Smooth muscle cell (in vitro differentiated cells): ENCODE measurements around the gene GSTO2. TPM values are rescaled to one million over a fixed set of nuclear protein-coding genes. Genes with fewer than 3 reads are reported as not detected.

ENCODE experiments used
- DNase-seq: peaks from one replicate; lab custom pipeline; 2025; ENCODE audit not compliant: unreplicated experiment; lab: John Stamatoyannopoulos, UW
- H2AFZ ChIP-seq: fragments of 200-600 bp; sonication (generic); 2 replicates; pipeline ENCODE4 v1.6.0; 2016; ENCODE audit warnings: antibody characterized with exemption, low read depth, mild to moderate bottlenecking
- H3F3A ChIP-seq: fragments of 200-600 bp; sonication (generic); 2 replicates; pipeline ENCODE4 v1.6.0; 2017; ENCODE audit warnings: antibody characterized with exemption, low read depth
- H3K27ac ChIP-seq: fragments of 200-600 bp; sonication (generic); 2 replicates; pipeline ENCODE4 v1.5.1; 2016; ENCODE audit warnings: low read depth, mild to moderate bottlenecking
- H3K27me3 ChIP-seq: fragments of 200-600 bp; sonication (generic); 2 replicates; pipeline ENCODE4 v1.6.1; 2016; ENCODE audit warnings: low read depth, mild to moderate bottlenecking
- H3K36me3 ChIP-seq: fragments of 200-600 bp; sonication (generic); 2 replicates; pipeline ENCODE4 v1.5.1; 2016; ENCODE audit warnings: low read depth
- H3K4me1 ChIP-seq: fragments of 200-600 bp; sonication (generic); 2 replicates; pipeline ENCODE4 v1.5.1; 2016; ENCODE audit warnings: low read depth
- H3K4me2 ChIP-seq: fragments of 200-600 bp; sonication (generic); 2 replicates; pipeline ENCODE4 v1.6.0; 2016; ENCODE audit warnings: mild to moderate bottlenecking
- H3K4me3 ChIP-seq: fragments of 200-600 bp; sonication (generic); 2 replicates; pipeline ENCODE4 v1.5.1; 2016; ENCODE audit warnings: mild to moderate bottlenecking
- H3K79me2 ChIP-seq: fragments of 200-600 bp; sonication (generic); 2 replicates; pipeline ENCODE4 v1.6.0; 2016; ENCODE audit warnings: low read depth, mild to moderate bottlenecking
- H3K9ac ChIP-seq: fragments of 200-600 bp; sonication (generic); 2 replicates; pipeline ENCODE4 v1.6.0; 2016; ENCODE audit warnings: low read depth
- H3K9me3 ChIP-seq: fragments of 200-600 bp; sonication (generic); replicated peaks from 2 replicates; pipeline ENCODE4 v1.5.1; 2016; ENCODE audit warnings: low read depth
- H4K20me1 ChIP-seq: fragments of 200-600 bp; sonication (generic); 2 replicates; pipeline ENCODE4 v1.6.0; 2016; ENCODE audit warnings: low read depth
- CTCF ChIP-seq: fragments of 200-600 bp; sonication (generic); IDR thresholded peaks from 2 replicates; pipeline ENCODE4 v1.5.1; 2017; ENCODE audit warnings: borderline replicate concordance, mild to moderate bottlenecking, antibody characterized with exemption; ENCODE audit not compliant: insufficient read depth, poor library complexity, severe bottlenecking
- WGBS: methylation state at CpG from one replicate; pipeline ENCODE4 v1.1.7; 2016; ENCODE audit warnings: low lambda C conversion rate; 5-methylcytosine and 5-hydroxymethylcytosine counted together
- polyA plus RNA-seq: library from polyadenylated mRNA; unstranded; fragments of >200 nt; fragmentation: Nextera tagmentation; extraction: Ambion mirVana; gene quantifications from 2 replicates; pipeline ENCODE4 v1.2.1, GENCODE V29; 2016
- total RNA-seq: library from RNA; depleted of rRNA; stranded (reverse); fragments of >200 nt; gene quantifications from 2 replicates; pipeline ENCODE4 v1.2.3, GENCODE V29; 2014

The GSTO2 gene
- total and polyA plus RNA-seq, 2 experiments from 2014 or later, result 2.1 to 3.7 TPM

- Histone ChIP-seq H3K9ac (no peak overlapping the region), H3F3A (peaks cover 14% of the 10 kb centered on the region), H4K20me1 (peaks cover 10% of the 10 kb centered on the region), H3K79me2 (peaks cover 17% of the 10 kb centered on the region), H3K4me1 (peaks cover 19% of the 10 kb centered on the region), H3K36me3 (no peaks in the 10 kb centered on the region), H3K27ac (no peak overlapping the region), H3K27me3 (no peaks in the 10 kb centered on the region), H3K4me3 (no peak overlapping the region), H3K4me2 (no peak overlapping the region), H3K9me3 (no peaks in the 10 kb centered on the region), H2AFZ (no peak overlapping the region)
- 82% methylated on average over 6 of the region's 6 CpGs for WGBS
- TF ChIP-seq CTCF, result no peak
- no peak for DNase-seq
Observed at GRCh38 chr10:104251443-104251842, 17.5 kb upstream of the GSTO2 start.

DNA sequence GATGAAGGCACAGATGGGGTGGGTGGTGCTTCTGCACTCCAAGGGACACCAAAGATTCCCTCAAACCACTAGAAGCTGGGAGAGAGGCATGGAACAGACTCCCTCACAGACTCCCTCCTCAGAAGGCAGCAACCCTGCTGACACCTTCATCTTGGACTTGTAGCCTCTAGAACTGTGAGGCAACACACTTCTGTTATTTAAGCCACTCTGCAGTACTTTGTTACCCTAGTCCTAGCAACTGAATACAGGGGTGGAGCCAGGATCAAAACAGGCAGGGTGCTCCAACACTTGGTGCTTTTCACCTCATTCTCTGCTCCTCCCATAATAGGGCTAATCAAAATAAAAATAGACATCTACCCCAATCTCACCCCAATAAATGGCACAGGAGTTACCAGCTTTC, 16.6 kb upstream of the GSTO2 start:
- Histone ChIP-seq H3K79me2 (peaks cover 26% of the 10 kb centered on the region), H3K9me3 (no peaks in the 10 kb centered on the region), H3K27ac (peak overlapping the region; percentile 87), H3K36me3 (no peaks in the 10 kb centered on the region), H3K9ac (no peak overlapping the region), H4K20me1 (peaks cover 19% of the 10 kb centered on the region), H3K4me2 (no peak overlapping the region), H3K4me3 (no peak overlapping the region), H2AFZ (peak overlapping the region; percentile 44), H3F3A (peaks cover 14% of the 10 kb centered on the region), H3K4me1 (peaks cover 23% of the 10 kb centered on the region), H3K27me3 (no peaks in the 10 kb centered on the region)
- TF ChIP-seq CTCF, result no peak
- no peak for DNase-seq

DNA sequence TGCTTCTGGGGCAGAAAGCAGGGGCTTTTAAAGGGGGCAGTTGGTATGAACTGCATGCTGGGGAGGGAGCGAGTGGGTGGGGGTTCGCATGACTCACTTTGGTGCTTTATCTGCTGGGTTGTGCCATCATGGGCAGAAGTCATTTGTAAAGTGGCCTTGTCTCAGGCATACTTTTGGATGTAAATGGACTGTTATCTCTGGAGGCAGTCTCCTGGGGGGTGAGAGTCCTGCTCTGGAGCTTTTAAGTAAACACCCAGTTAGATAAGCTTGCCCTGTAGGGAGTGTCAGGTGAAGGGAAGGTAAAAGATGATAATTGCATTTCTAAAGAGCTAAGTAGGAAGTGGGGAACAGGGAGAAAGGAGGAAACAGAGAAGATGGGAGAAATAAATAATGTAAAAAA, 15.9 kb upstream of the GSTO2 start:
- Histone ChIP-seq H2AFZ (no peak overlapping the region), H3K27ac (peak overlapping the region; percentile 87)
- no peak for DNase-seq

More for the DNA sequence above, 15.9 kb upstream of the GSTO2 start:
- no peak for TF ChIP-seq CTCF
- peaks cover 17% of the 10 kb centered on the region for H3F3A ChIP-seq
- peaks cover 23% of the 10 kb centered on the region for H3K4me1 ChIP-seq
- H3K27me3 ChIP-seq, result no peaks in the 10 kb centered on the region
- no peaks in the 10 kb centered on the region for H3K9me3 ChIP-seq
- H3K79me2 ChIP-seq, result peaks cover 34% of the 10 kb centered on the region
- peaks cover 21% of the 10 kb centered on the region for H4K20me1 ChIP-seq
- peak overlapping the region; percentile 97 for H3K4me2 ChIP-seq
- no peak overlapping the region for H3K9ac ChIP-seq
- H3K4me3 ChIP-seq, result no peak overlapping the region
- whole genome bisulfite sequencing, result 22% methylated on average over 2 of the region's 2 CpGs
- no peaks in the 10 kb centered on the region for H3K36me3 ChIP-seq
